ENCODE results near the gene ADGRL2. TPM values are rescaled to one million over a fixed set of nuclear protein-coding genes. Genes with fewer than 3 reads are reported as not detected.

Gene ADGRL2
- total and polyA plus RNA-seq, 10 donors, result 5.4 to 115 (median 60.7) TPM

DNA sequence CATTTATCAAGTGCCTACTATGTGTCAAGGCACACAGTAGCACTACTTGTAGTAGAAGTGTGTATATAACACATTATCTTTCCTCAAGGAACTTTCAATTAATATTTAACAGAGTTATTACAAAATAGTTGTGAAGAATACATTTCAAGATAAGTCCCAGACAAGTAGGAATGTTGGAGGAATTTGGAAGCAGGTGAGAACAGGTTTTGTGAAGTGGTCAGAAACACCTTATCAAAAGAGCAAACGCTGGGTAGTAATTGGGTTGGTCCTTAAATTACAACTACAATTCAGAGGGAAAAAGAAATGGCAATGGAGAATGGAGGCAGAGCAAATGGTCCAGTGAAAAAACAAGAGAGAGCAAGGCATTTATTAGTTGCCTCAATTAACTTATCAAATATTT is 218.8 kb downstream of the ADGRL2 start:
- Histone ChIP-seq H3K9me3 (peaks cover 0 to 24% (median 0%) of the 10 kb centered on the region in 8 donors), H3K36me3 (no peaks in the 10 kb centered on the region), H3K27ac (no peak overlapping the region), H3K4me3 (no peak overlapping the region), H3K4me1 (no peaks in the 10 kb centered on the region), H3K27me3 (replicated peaks in 1 of 7) (no peaks in the 10 kb centered on the region)
- TF ChIP-seq, protein P1, sequence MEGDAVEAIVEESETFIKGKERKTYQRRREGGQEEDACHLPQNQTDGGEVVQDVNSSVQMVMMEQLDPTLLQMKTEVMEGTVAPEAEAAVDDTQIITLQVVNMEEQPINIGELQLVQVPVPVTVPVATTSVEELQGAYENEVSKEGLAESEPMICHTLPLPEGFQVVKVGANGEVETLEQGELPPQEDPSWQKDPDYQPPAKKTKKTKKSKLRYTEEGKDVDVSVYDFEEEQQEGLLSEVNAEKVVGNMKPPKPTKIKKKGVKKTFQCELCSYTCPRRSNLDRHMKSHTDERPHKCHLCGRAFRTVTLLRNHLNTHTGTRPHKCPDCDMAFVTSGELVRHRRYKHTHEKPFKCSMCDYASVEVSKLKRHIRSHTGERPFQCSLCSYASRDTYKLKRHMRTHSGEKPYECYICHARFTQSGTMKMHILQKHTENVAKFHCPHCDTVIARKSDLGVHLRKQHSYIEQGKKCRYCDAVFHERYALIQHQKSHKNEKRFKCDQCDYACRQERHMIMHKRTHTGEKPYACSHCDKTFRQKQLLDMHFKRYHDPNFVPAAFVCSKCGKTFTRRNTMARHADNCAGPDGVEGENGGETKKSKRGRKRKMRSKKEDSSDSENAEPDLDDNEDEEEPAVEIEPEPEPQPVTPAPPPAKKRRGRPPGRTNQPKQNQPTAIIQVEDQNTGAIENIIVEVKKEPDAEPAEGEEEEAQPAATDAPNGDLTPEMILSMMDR (IDR thresholded peaks at IDR 0.05 in 8 of 11, conservative IDR thresholded peaks at IDR 0.05 in 3 of 11), result no peak
- TF ChIP-seq POLR2AphosphoS5 (IDR thresholded peaks at IDR 0.05) (no peak), POLR2A (IDR thresholded peaks at IDR 0.05) (no peak)
- intact Hi-C loops (cut with DNase I; ENCODE audit: low total_unique reads), result no loop called here
- no peak for DNase-seq
- 79 to 97% (median 87%) methylated on average over 1 of the region's 1 CpG for WGBS, 5 donors

- intact Hi-C loops (cut with DNase I; ENCODE audit: low total_unique reads), result no loop called here
- WGBS, 5 donors, result 76 to 89% (median 84%) methylated on average over 3 of the region's 3 CpGs
- Histone ChIP-seq H3K4me3 (no peak overlapping the region), H3K27ac (no peak overlapping the region), H3K27me3 (replicated peaks in 1 of 7) (no peaks in the 10 kb centered on the region), H3K9me3 (no peaks in the 10 kb centered on the region), H3K4me1 (no peaks in the 10 kb centered on the region), H3K36me3 (no peaks in the 10 kb centered on the region)
- DNase-seq, result no peak
- TF ChIP-seq POLR2A (IDR thresholded peaks at IDR 0.05) (no peak), POLR2AphosphoS5 (IDR thresholded peaks at IDR 0.05) (no peak)
- TF ChIP-seq, protein P1 (IDR thresholded peaks at IDR 0.05 in 8 of 11, conservative IDR thresholded peaks at IDR 0.05 in 3 of 11), result no peak
Measured at GRCh38 chr1:82030830-82031229, 230.1 kb downstream of the ADGRL2 start.

- no peak for DNase-seq
- WGBS, 5 donors, result 71 to 88% (median 84%) methylated on average over 2 of the region's 2 CpGs
- no peak overlapping the region for H3K4me3 ChIP-seq
Measured at GRCh38 chr1:82032068-82032467, 231.3 kb downstream of the ADGRL2 start.

GRCh38 chr1:82034812-82035211 is 234.1 kb downstream of the ADGRL2 start:
- TF ChIP-seq POLR2AphosphoS5 (IDR thresholded peaks at IDR 0.05), result no peak
- TF ChIP-seq POLR2A (IDR thresholded peaks at IDR 0.05), result no peak
- TF ChIP-seq, protein P1 (IDR thresholded peaks at IDR 0.05 in 8 of 11, conservative IDR thresholded peaks at IDR 0.05 in 3 of 11), result no peak
- intact Hi-C loops (cut with DNase I; ENCODE audit: low total_unique reads), result no loop called here
- WGBS, 5 donors, result 74 to 89% (median 82%) methylated on average over 3 of the region's 3 CpGs
- Histone ChIP-seq H3K27ac (no peak overlapping the region), H3K27me3 (replicated peaks in 1 of 7) (no peaks in the 10 kb centered on the region), H3K4me1 (no peaks in the 10 kb centered on the region), H3K4me3 (no peak overlapping the region), H3K36me3 (no peaks in the 10 kb centered on the region), H3K9me3 (no peaks in the 10 kb centered on the region)
- DNase-seq, result no peak

More at GRCh38 chr1:82032068-82032467, 231.3 kb downstream of the ADGRL2 start:
- Histone ChIP-seq H3K9me3 (no peaks in the 10 kb centered on the region), H3K4me1 (no peaks in the 10 kb centered on the region), H3K36me3 (no peaks in the 10 kb centered on the region), H3K27me3 (replicated peaks in 1 of 7) (no peaks in the 10 kb centered on the region), H3K27ac (no peak overlapping the region)
- TF ChIP-seq POLR2AphosphoS5 (IDR thresholded peaks at IDR 0.05), result no peak
- TF ChIP-seq POLR2A (IDR thresholded peaks at IDR 0.05), result no peak
- TF ChIP-seq, protein P1 (IDR thresholded peaks at IDR 0.05 in 8 of 11, conservative IDR thresholded peaks at IDR 0.05 in 3 of 11), result no peak
- intact Hi-C loops (cut with DNase I; ENCODE audit: low total_unique reads), result no loop called here
